C4-2B (cell line): ENCODE data around the gene IL17RD.

Experiments used
- H3K27ac ChIP-seq: fragments of 450-650 bp; 2 replicates; pipeline ENCODE4 v1.5.1; 2017
- CTCF ChIP-seq: fragments of 450-650 bp; conservative IDR thresholded peaks from 2 replicates; pipeline ENCODE4 v1.5.1; 2017; ENCODE audit warnings: mild to moderate bottlenecking
- ZFX ChIP-seq: fragments of 450-650 bp; IDR thresholded peaks from 2 replicates; pipeline ENCODE4 v1.6.1; 2017

Gene IL17RD

DNA sequence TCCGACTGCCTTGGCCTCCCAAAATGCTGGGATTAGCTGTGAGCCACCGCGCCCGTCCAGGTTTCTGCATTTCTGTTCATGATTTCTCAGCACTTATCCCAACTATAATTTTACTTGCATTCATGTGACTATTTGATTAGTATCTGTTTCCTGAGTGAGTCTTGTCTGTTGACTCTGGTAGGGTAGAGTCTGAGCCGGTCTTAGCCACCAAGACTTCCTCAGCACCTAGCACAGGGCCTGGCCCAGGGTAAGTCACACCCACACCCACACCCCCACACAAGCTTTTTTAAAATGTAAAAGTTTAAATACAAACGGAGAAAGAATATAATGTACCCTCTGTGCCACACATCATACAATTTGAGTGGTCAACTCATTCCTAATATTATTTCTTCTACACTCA, 107.8 kb downstream of the IL17RD start:
- TF ChIP-seq CTCF, result no peak
- TF ChIP-seq ZFX, result no peak
- no peak overlapping the region for H3K27ac ChIP-seq

- H3K27ac ChIP-seq, result no peak overlapping the region
- no peak for TF ChIP-seq CTCF
- TF ChIP-seq ZFX, result no peak
These were observed 112.0 kb downstream of the IL17RD start for GRCh38 chr3:57053122-57053521.

GRCh38 chr3:57052662-57053061, 112.5 kb downstream of the IL17RD start:
- TF ChIP-seq ZFX (no peak), CTCF (no peak)
- no peak overlapping the region for H3K27ac ChIP-seq

DNA sequence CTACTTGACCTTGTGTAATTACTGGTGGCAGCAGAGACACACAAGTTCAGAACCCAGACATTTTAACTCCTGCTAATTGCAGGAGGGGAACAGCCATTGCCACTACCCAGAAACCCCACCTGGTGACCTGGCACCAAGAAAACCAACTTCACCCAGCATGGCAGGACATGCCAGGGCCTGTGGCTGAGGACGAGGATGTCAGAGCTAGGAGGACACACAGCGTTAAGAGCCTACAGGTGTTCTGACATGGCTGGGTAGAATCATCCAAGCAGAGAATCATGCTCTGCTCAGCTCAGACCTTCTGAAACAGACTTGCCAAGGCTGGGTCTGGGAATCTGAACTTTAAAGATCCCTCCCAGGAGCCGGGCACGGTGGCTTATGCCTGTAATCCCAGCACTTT, 116.4 kb downstream of the IL17RD start:
- no peak overlapping the region for H3K27ac ChIP-seq
- TF ChIP-seq CTCF (no peak), ZFX (no peak)

DNA sequence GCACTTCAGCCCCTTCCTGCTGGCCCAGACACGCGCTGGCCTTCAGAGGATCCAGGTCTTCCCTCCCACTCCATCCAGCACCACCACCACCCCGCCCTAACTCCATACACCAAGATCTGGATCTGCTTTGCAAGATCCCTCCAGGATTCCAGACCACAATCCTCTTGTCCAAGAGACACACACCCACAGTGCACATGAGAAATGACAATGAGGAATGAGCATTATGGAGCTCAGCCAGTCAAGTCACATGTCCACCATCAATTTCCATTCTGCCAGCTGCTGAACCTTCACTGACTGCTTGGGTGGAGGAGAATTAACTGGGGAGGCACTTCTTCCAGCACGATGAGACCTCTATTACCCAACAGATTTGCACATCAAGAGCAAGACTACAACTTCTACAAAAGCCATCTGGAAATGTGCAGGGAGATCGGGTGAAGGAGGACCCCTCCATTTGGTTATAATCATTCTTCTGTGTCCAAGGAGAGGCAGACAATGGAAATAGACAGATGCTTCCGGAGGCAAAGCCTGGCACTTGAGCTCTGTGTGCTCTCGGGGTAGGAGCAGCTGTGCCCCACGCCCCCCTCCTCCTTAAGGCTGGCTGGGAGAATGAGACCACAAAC, 117.0 kb downstream of the IL17RD start:
- TF ChIP-seq ZFX, result no peak
- H3K27ac ChIP-seq, result no peak overlapping the region

- H3K27ac ChIP-seq, result no peak overlapping the region
- TF ChIP-seq CTCF, result no peak
- TF ChIP-seq ZFX, result no peak
These were observed 118.9 kb downstream of the IL17RD start for GRCh38 chr3:57046101-57046765.

- H3K27ac ChIP-seq, result no peak overlapping the region
- no peak for TF ChIP-seq ZFX
These were observed 121.6 kb downstream of the IL17RD start for GRCh38 chr3:57043518-57043917.

DNA sequence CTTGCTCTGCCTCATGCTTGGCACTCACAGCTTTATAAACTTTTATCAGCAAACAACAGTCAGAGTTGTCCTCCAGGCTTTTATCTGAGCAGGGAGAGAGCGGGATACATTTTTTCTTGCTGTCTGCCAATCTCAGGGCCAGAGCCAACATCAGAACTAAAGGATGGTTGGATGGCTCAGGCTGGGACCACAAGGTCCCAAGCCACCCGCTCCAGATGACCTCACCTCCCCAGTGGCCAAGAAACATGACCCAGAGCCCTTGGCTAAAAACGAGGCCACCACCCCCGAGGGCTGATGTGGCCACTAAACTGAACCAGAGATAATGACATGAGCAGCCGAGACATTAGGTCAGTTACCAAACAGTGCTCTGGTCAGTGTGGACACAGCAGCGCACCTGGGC, 123.5 kb downstream of the IL17RD start:
- no peak overlapping the region for H3K27ac ChIP-seq
- no peak for TF ChIP-seq CTCF
- TF ChIP-seq ZFX, result no peak
